Vagina (tissue), 2 donors: ENCODE data around the gene NSMCE3.

Experiments
- CTCF ChIP-seq, 3 experiments: fragments of 450-650 bp in 2 of 3; fragments of 200-600 bp in 1 of 3; sonication (generic) in 1 of 3; IDR thresholded peaks; one replicate each; pipeline ENCODE4 v1.5.1; 2017 to 2019; ENCODE audit warnings: antibody characterized with exemption in 3 of 3, mild to moderate bottlenecking in 2 of 3, moderate library complexity in 2 of 3
- POLR2A ChIP-seq, 2 donors: fragments of 450-650 bp; IDR thresholded peaks; one replicate each; pipeline ENCODE4 v1.6.1; 2017; ENCODE audit warnings: antibody characterized with exemption in 2 of 2, mild to moderate bottlenecking in 2 of 2, moderate library complexity in 2 of 2

- TF ChIP-seq CTCF (IDR thresholded peaks at IDR 0.05) (no peak), POLR2A (IDR thresholded peaks at IDR 0.05) (no peak)
Measured at GRCh38 chr15:29259233-29259632, 10.4 kb downstream of the NSMCE3 start.
